PFSK-1 (cell line): Measurements from ENCODE around the gene APC.

ENCODE experiments used
- POLR2AphosphoS5 ChIP-seq: IDR thresholded peaks from 2 replicates; pipeline ENCODE4 v1.6.1; 2012; ENCODE audit warnings: low read depth, mild to moderate bottlenecking, control low read depth, low read length, moderate library complexity
- SIN3A ChIP-seq: IDR thresholded peaks from 2 replicates; pipeline ENCODE4 v1.6.1; 2012; ENCODE audit warnings: mild to moderate bottlenecking, low read length, moderate library complexity, borderline replicate concordance; ENCODE audit not compliant: insufficient read depth

- TF ChIP-seq SIN3A (no peak), POLR2AphosphoS5 (no peak)
These were observed 155.1 kb downstream of the APC start for GRCh38 chr5:112892776-112893175.
